HCT116 (cell line): ENCODE data around the gene TK1. TPM values are rescaled to one million over a fixed set of nuclear protein-coding genes. Genes with fewer than 3 reads are reported as not detected.

Experiments
- ATAC-seq: fragments of 200-7000 bp; cut with Tn5 transposase; 2 replicates; pipeline ENCODE4 v1.9.1; 2020; ENCODE audit warnings: mild to moderate bottlenecking, moderate library complexity
- BruUV-seq: library from RNA; stranded (reverse); fragments of 400-500 nt; replicated peaks from 2 replicates; lab custom pipeline; 2021; lab: Mats Ljungman, UMichigan
- CTCF ChIA-PET: fragments of 300-600 bp; sonication (Branson Sonifier 250); formaldehyde crosslinking; loops from one replicate; lab custom pipeline; 2021; ENCODE audit warnings: antibody characterized with exemption; lab: Charles Lee
- POLR2A ChIA-PET: fragments of 300-600, 350-600 bp; sonication (Branson Sonifier 250); formaldehyde crosslinking; loops from one replicate; lab custom pipeline; 2021; ENCODE audit warnings: antibody characterized with exemption; lab: Charles Lee
- RAD21 ChIA-PET, 2 experiments: fragments of 300-600 bp; sonication (Branson Sonifier 250); formaldehyde crosslinking; loops; one replicate each; lab custom pipeline; 2023; ENCODE audit warnings: low total read pairs in 2 of 2; ENCODE audit not compliant: uncharacterized antibody in 2 of 2, unreplicated experiment in 2 of 2, low non-redundant PET in 1 of 2; lab: Charles Lee
- DNase-seq: peaks from one replicate; pipeline ENCODE4 v3.0.0-alpha.2; 2010; ENCODE audit warnings: low read depth, low spot score
- H2AFZ ChIP-seq: fragments of 200-600 bp; shearing (Covaris generic), sonication (generic); 2 replicates; pipeline ENCODE4 v1.6.1; 2017; ENCODE audit warnings: low read depth, mixed run types, mixed read lengths, antibody characterized with exemption, low read length; ENCODE audit not compliant: poor library complexity, severe bottlenecking
- H3K27ac ChIP-seq: 2 replicates; pipeline ENCODE4 v1.5.1; 2012; ENCODE audit warnings: low read depth, low read length
- H3K27me3 ChIP-seq: fragments of 200-600 bp; sonication (generic); 2 replicates; pipeline ENCODE4 v1.6.1; 2016; ENCODE audit warnings: mixed run types, low read length, mixed read lengths; ENCODE audit not compliant: insufficient read depth
- H3K36me3 ChIP-seq, 2 experiments: fragments of 200-500 bp in 1 of 2; fragments of 200-600 bp in 1 of 2; sonication (Bioruptor generic) in 1 of 2; sonication (generic) in 1 of 2; 2 replicates each; pipeline versions ENCODE4 v1.5.1 to v1.6.1; 2014 to 2016; ENCODE audit warnings: low read length in 2 of 2, inconsistent platforms in 1 of 2, mixed read lengths in 1 of 2, mixed run types in 1 of 2; ENCODE audit not compliant: insufficient read depth in 2 of 2, control insufficient read depth in 1 of 2
- H3K4me1 ChIP-seq, 2 experiments: fragments of 200-600 bp in 1 of 2; sonication (generic) in 1 of 2; 2 replicates each; pipeline versions ENCODE4 v1.5.1 to v1.6.1; 2012 to 2017; ENCODE audit warnings: low read length in 2 of 2, inconsistent platforms in 1 of 2, mild to moderate bottlenecking in 1 of 2, mixed read lengths in 1 of 2, mixed run types in 1 of 2, moderate library complexity in 1 of 2; ENCODE audit not compliant: insufficient read depth in 2 of 2, control insufficient read depth in 1 of 2
- H3K4me2 ChIP-seq: fragments of 200-600 bp; sonication (generic); 2 replicates; pipeline ENCODE4 v1.6.1; 2017; ENCODE audit warnings: mixed run types, low read length, mixed read lengths
- H3K4me3 ChIP-seq, 2 experiments: fragments of 200-600 bp in 1 of 2; sonication (generic) in 1 of 2; replicated peaks in 1 of 2; 2 replicates each; pipeline ENCODE4 v1.5.1; 2011 to 2016; ENCODE audit warnings: low read length in 2 of 2, control low read depth in 1 of 2, low read depth in 1 of 2, mild to moderate bottlenecking in 1 of 2, mixed read lengths in 1 of 2, mixed run types in 1 of 2
- H3K79me2 ChIP-seq: fragments of 200-600 bp; sonication (generic); 2 replicates; pipeline ENCODE4 v1.6.1; 2017; ENCODE audit warnings: mild to moderate bottlenecking, mixed run types, low read length, moderate library complexity, mixed read lengths; ENCODE audit not compliant: insufficient read depth
- H3K9ac ChIP-seq: fragments of 200-600 bp; sonication (generic); 2 replicates; pipeline ENCODE4 v1.6.1; 2016; ENCODE audit warnings: low read length, mixed read lengths
- H3K9me2 ChIP-seq: fragments of 200-600 bp; sonication (generic), shearing (Covaris generic); 2 replicates; pipeline ENCODE4 v1.6.1; 2017; ENCODE audit warnings: mixed run types, mild to moderate bottlenecking, moderate library complexity; ENCODE audit not compliant: insufficient read depth
- H3K9me3 ChIP-seq, 2 experiments: fragments of 200-500 bp in 1 of 2; fragments of 200-600 bp in 1 of 2; sonication (Bioruptor generic) in 1 of 2; sonication (generic) in 1 of 2; 2 replicates each; pipeline ENCODE4 v1.6.1; 2014 to 2017; ENCODE audit warnings: low read length in 2 of 2, mixed read lengths in 2 of 2, inconsistent platforms in 1 of 2, low read depth in 1 of 2, mild to moderate bottlenecking in 1 of 2, mixed run types in 1 of 2, moderate library complexity in 1 of 2; ENCODE audit not compliant: control insufficient read depth in 1 of 2, insufficient read depth in 1 of 2
- H4K20me1 ChIP-seq: fragments of 200-600 bp; sonication (generic), shearing (Covaris generic); 2 replicates; pipeline ENCODE4 v1.6.1; 2017; ENCODE audit warnings: mixed run types, mild to moderate bottlenecking, moderate library complexity; ENCODE audit not compliant: insufficient read depth
- EGR1 ChIP-seq: IDR thresholded peaks from 2 replicates; pipeline ENCODE4 v1.6.1; 2012; ENCODE audit warnings: low read depth
- ELF1 ChIP-seq: IDR thresholded peaks from 2 replicates; pipeline ENCODE4 v1.6.1; 2012; ENCODE audit warnings: low read depth, borderline replicate concordance
- EZH2 ChIP-seq: fragments of 200-600 bp; sonication (generic); IDR thresholded peaks from 2 replicates; pipeline ENCODE4 v1.6.1; 2017; ENCODE audit warnings: antibody characterized with exemption, mixed run types
- EZH2phosphoT487 ChIP-seq: fragments of 200-600 bp; IDR thresholded peaks from 2 replicates; pipeline ENCODE4 v1.6.1; 2018; ENCODE audit warnings: antibody characterized with exemption, borderline replicate concordance
- FOSL1 ChIP-seq: IDR thresholded peaks from 2 replicates; pipeline ENCODE4 v1.6.1; 2012; ENCODE audit warnings: low read depth
- POLR2A ChIP-seq: IDR thresholded peaks from 2 replicates; pipeline ENCODE4 v1.7.0; 2011; ENCODE audit warnings: borderline replicate concordance; ENCODE audit not compliant: insufficient read depth, insufficient read length; ENCODE audit errors: extremely low read depth
- POLR2AphosphoS5 ChIP-seq: IDR thresholded peaks from 2 replicates; pipeline ENCODE4 v1.6.1; 2011; ENCODE audit warnings: mild to moderate bottlenecking, low read depth, low read length, moderate library complexity
- RAD21 ChIP-seq: IDR thresholded peaks from 2 replicates; pipeline ENCODE4 v1.6.1; 2012; ENCODE audit warnings: low read depth, mild to moderate bottlenecking
- SIN3A ChIP-seq: IDR thresholded peaks from 2 replicates; pipeline ENCODE4 v1.6.1; 2012; ENCODE audit warnings: low read depth
- SP1 ChIP-seq: IDR thresholded peaks from 2 replicates; pipeline ENCODE4 v1.6.1; 2012; ENCODE audit warnings: low read depth
- SRF ChIP-seq: IDR thresholded peaks from 2 replicates; pipeline ENCODE4 v1.6.1; 2012; ENCODE audit warnings: low read depth
- YY1 ChIP-seq: IDR thresholded peaks from 2 replicates; pipeline ENCODE4 v1.6.1; 2011; ENCODE audit warnings: low read length, low read depth, moderate library complexity, mild to moderate bottlenecking; ENCODE audit not compliant: insufficient replicate concordance; ENCODE audit errors: extremely low read depth
- ZFX ChIP-seq: fragments of 450-650 bp; IDR thresholded peaks from 2 replicates; pipeline ENCODE4 v1.6.1; 2017
- ZNF274 ChIP-seq: fragments of 200-500 bp; sonication (Bioruptor generic); IDR thresholded peaks from 2 replicates; pipeline ENCODE4 v1.6.1; 2014; ENCODE audit warnings: mild to moderate bottlenecking, low read depth, low read length, inconsistent platforms
- intact Hi-C: fragments of 100-400 bp; cut with micrococcal nuclease; formaldehyde crosslinking; loops from 2 replicates; pipeline ENCODE4 v1.10.0; 2022
- total RNA-seq: library from RNA; stranded (reverse); gene quantifications from one replicate; pipeline ENCODE4 v1.2.1, GENCODE V29; 2021; ENCODE audit not compliant: unreplicated experiment
- TF ChIP-seq, protein P1 (sequence below): IDR thresholded peaks from 2 replicates; pipeline ENCODE4 v1.6.1; 2011; ENCODE audit warnings: mild to moderate bottlenecking, low read length, moderate library complexity; ENCODE audit not compliant: insufficient replicate concordance; ENCODE audit errors: extremely low read depth
- TF ChIP-seq, protein P2 (sequence below): IDR thresholded peaks from 2 replicates; pipeline ENCODE4 v1.6.1; 2012; ENCODE audit warnings: low read depth
- TF ChIP-seq, protein P3 (sequence below): IDR thresholded peaks from 2 replicates; pipeline ENCODE4 v1.6.1; 2012
- TF ChIP-seq, protein P4 (sequence below), 3 experiments: fragments of 200-600 bp in 1 of 3; sonication (generic) in 1 of 3; IDR thresholded peaks in 2 of 3; conservative IDR thresholded peaks in 1 of 3; 2 replicates each; pipeline ENCODE4 v1.5.1; 2012 to 2017; ENCODE audit warnings: low read depth in 2 of 3, low read length in 2 of 3, antibody characterized with exemption in 1 of 3, borderline replicate concordance in 1 of 3, control low read depth in 1 of 3, mild to moderate bottlenecking in 1 of 3, mixed read lengths in 1 of 3, mixed run types in 1 of 3, moderate library complexity in 1 of 3; ENCODE audit not compliant: insufficient read depth in 1 of 3

The TK1 gene
- total RNA-seq, 1 experiment from 2014 or later: 315 TPM

DNA sequence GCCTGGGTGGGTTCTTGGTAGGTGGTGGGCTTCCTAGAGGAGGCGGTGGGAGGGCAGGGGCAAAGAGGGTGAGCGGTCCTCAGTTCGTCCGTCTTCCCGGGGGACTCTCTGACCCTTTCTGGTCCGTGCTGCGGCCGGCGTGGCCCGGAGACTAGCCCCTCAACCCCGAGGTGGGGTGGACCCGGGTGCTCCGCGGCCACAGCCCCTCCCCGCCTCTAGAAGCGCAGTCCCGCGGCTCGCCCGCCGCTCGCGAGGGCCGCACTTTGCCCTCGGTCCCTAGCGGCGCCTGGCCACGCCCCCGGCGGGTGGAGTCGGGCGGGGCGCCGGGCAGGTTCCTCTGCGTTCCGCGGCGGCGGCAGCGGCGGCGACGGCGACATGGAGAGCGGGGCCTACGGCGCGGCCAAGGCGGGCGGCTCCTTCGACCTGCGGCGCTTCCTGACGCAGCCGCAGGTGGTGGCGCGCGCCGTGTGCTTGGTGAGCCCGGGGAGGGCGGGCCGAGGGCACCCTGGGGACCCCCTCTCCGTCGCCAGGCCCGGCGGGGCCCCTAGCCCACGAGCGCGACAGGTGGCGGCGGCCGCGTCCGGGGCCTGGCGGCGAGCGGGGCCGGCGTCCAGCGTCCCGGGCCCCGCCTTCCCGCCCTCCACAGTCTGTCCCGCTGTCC lies 18.5 kb downstream of the TK1 start, which contains the start of gene SYNGR2:
Gene SYNGR2, plus strand, starts transcription at position 340 of the 661 bp plus-strand sequence. Its CDS starts 36 bp downstream, at position 376.
- Histone ChIP-seq H3K27ac (peak within 1 kb of the TSS; percentile 85), H3K4me3 (peak within 1 kb of the TSS; percentile 83), H2AFZ (no peak within 1 kb of the TSS), H3K9me3 (no peaks in the 10 kb centered on the region), H3K27me3 (no peaks in the 10 kb centered on the region), H3K4me2 (peak within 1 kb of the TSS; percentile 85), H3K36me3 (peaks cover 13 to 23% of the 10 kb centered on the region in 2 experiments), H3K4me1 (peaks cover 18 to 49% of the 10 kb centered on the region in 2 experiments; a peak in 3 of 4 replicates), H3K9me2 (no peaks in the 10 kb centered on the region), H3K79me2 (peaks cover 30% of the 10 kb centered on the region), H3K9ac (peak within 1 kb of the TSS; percentile 80), H4K20me1 (peaks cover 5% of the 10 kb centered on the region; the same call in 1 of the 2 replicates)
- CTCF ChIA-PET: interaction anchor here (0.7 kb wide), 1 partner anchor 29 kb away, joined by 4 read pairs; no protein-coding TSS in a partner anchor
- peak; percentile 63 for DNase-seq
- intact Hi-C loops: loop anchor here (2.0 to 5.0 kb wide), 3 partner anchors 18 to 809 kb away; partner anchors contain the start of genes AFMID, LGALS3BP and TK1
- POLR2A ChIA-PET: interaction anchor here (0.8 to 2.3 kb wide), 6 partner anchors 18 to 40 kb away, joined by 3 to 28 read pairs (median 10); partner anchors contain the start of genes AFMID, TK1 and TMC6
- peak; percentile 72 for ATAC-seq
- no TSS peak for BruUV-seq
- RAD21 ChIA-PET: interaction anchor here in 1 of 2 experiments (0.7 to 1.3 kb wide), 2 partner anchors 24 to 29 kb away, joined by 4 to 6 read pairs; no protein-coding TSS in a partner anchor
- TF ChIP-seq YY1 (peak; percentile 85), SP1 (no peak; the same call in 1 of the 2 replicates), SRF (no peak), POLR2AphosphoS5 (peak; percentile 94), ZNF274 (no peak), FOSL1 (no peak), EZH2phosphoT487 (no peak), EZH2 (no peak), ZFX (peak; percentile 95; the same call in 1 of the 2 replicates), POLR2A (peak; percentile 84), RAD21 (no peak), EGR1 (no peak), SIN3A (no peak), ELF1 (no peak)
- TF ChIP-seq, protein P1, sequence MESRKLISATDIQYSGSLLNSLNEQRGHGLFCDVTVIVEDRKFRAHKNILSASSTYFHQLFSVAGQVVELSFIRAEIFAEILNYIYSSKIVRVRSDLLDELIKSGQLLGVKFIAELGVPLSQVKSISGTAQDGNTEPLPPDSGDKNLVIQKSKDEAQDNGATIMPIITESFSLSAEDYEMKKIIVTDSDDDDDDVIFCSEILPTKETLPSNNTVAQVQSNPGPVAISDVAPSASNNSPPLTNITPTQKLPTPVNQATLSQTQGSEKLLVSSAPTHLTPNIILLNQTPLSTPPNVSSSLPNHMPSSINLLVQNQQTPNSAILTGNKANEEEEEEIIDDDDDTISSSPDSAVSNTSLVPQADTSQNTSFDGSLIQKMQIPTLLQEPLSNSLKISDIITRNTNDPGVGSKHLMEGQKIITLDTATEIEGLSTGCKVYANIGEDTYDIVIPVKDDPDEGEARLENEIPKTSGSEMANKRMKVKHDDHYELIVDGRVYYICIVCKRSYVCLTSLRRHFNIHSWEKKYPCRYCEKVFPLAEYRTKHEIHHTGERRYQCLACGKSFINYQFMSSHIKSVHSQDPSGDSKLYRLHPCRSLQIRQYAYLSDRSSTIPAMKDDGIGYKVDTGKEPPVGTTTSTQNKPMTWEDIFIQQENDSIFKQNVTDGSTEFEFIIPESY: peak; percentile 66
- TF ChIP-seq, protein P2, sequence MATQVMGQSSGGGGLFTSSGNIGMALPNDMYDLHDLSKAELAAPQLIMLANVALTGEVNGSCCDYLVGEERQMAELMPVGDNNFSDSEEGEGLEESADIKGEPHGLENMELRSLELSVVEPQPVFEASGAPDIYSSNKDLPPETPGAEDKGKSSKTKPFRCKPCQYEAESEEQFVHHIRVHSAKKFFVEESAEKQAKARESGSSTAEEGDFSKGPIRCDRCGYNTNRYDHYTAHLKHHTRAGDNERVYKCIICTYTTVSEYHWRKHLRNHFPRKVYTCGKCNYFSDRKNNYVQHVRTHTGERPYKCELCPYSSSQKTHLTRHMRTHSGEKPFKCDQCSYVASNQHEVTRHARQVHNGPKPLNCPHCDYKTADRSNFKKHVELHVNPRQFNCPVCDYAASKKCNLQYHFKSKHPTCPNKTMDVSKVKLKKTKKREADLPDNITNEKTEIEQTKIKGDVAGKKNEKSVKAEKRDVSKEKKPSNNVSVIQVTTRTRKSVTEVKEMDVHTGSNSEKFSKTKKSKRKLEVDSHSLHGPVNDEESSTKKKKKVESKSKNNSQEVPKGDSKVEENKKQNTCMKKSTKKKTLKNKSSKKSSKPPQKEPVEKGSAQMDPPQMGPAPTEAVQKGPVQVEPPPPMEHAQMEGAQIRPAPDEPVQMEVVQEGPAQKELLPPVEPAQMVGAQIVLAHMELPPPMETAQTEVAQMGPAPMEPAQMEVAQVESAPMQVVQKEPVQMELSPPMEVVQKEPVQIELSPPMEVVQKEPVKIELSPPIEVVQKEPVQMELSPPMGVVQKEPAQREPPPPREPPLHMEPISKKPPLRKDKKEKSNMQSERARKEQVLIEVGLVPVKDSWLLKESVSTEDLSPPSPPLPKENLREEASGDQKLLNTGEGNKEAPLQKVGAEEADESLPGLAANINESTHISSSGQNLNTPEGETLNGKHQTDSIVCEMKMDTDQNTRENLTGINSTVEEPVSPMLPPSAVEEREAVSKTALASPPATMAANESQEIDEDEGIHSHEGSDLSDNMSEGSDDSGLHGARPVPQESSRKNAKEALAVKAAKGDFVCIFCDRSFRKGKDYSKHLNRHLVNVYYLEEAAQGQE: no peak
- TF ChIP-seq, protein P3, sequence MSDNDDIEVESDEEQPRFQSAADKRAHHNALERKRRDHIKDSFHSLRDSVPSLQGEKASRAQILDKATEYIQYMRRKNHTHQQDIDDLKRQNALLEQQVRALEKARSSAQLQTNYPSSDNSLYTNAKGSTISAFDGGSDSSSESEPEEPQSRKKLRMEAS: peak; percentile 38
- TF ChIP-seq, protein P4, sequence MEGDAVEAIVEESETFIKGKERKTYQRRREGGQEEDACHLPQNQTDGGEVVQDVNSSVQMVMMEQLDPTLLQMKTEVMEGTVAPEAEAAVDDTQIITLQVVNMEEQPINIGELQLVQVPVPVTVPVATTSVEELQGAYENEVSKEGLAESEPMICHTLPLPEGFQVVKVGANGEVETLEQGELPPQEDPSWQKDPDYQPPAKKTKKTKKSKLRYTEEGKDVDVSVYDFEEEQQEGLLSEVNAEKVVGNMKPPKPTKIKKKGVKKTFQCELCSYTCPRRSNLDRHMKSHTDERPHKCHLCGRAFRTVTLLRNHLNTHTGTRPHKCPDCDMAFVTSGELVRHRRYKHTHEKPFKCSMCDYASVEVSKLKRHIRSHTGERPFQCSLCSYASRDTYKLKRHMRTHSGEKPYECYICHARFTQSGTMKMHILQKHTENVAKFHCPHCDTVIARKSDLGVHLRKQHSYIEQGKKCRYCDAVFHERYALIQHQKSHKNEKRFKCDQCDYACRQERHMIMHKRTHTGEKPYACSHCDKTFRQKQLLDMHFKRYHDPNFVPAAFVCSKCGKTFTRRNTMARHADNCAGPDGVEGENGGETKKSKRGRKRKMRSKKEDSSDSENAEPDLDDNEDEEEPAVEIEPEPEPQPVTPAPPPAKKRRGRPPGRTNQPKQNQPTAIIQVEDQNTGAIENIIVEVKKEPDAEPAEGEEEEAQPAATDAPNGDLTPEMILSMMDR (IDR thresholded peaks at IDR 0.05 in 2 of 3, conservative IDR thresholded peaks at IDR 0.05 in 1 of 3; ENCODE audit: borderline replicate concordance in 1 of 3, insufficient read depth in 1 of 3, low read depth in 2 of 3, low read length in 2 of 3): no peak
